ENCODE measurements around the gene XPNPEP2. TPM values are rescaled to one million over a fixed set of nuclear protein-coding genes. Genes with fewer than 3 reads are reported as not detected.
A peak's percentile ranks its signal among the peaks of the same experiment; 100 is the strongest.

XPNPEP2 gene
- total RNA-seq, 2 donors from 2014 or later = 11.9 to 22.6 TPM

DNA sequence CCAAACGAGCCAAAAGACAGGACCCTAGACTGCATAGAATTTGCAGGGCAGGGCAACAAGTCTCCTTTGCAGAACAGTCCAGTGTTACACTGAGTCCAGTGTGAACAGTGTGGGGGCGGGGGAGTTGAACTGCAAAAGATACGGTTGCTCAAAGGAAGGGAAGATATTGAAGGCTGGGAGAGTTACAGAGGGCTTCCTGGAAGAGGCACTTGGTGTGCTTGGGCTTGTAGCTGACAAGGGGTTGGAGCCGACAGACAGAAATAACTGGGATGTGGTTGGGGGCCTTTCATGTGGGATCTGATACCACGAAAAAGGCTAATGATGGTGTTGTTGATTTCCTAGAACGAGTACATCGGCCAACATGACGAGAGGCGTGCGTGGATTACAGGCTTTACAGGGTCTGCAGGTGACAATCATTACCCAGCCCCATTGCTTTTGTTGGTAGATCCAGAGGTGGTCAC lies 6.1 kb downstream of the XPNPEP2 start:
- intact Hi-C loops (cut with DNase I, micrococcal nuclease) = no loop called here
- ATAC-seq (no peak), DNase-seq (no peak)

DNA sequence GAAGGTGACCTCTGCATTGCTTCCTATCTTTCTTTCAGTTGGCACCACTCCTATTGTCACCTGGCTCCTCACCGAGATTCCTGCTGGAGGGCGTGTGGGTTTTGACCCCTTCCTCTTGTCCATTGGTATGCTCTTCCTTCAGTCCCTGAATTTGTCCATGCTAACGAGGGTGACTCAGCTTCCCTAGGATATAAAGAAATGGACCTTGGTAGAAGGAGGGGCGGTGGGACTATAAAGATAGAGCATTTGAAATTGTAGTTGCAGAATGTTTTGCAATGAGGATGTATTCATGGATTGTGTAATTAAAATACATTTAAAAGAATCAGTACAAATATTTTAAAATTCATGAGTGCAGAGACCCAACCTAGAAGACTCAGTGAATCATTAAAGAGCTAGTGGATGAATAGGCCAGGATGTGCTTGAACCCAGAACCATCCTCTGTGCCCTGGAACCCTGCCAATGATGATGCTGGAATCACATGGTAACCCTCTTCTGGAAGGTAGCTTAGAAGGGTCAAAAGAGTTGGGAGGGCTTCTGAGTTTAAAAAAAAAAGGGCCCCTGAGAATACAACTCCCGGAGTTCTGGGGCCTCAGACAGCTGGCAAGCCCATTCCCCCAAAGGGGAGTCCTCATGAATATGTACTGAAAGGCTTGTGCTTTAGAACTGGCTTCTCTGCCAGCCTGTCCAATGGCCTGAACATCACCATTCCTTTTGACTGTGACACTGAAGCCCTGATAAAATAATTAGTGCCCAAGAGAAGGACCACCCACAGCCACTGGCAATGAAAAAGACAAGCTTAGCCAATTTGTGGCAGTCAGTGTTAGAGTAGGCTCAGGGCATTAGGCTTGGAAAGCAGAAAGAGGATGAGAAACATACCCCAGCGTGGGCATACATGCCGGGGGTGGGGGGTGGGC lies 8.0 kb downstream of the XPNPEP2 start:
- ATAC-seq = peak; percentile 65
- intact Hi-C loops (cut with DNase I, micrococcal nuclease) = no loop called here
- no peak for DNase-seq

DNA sequence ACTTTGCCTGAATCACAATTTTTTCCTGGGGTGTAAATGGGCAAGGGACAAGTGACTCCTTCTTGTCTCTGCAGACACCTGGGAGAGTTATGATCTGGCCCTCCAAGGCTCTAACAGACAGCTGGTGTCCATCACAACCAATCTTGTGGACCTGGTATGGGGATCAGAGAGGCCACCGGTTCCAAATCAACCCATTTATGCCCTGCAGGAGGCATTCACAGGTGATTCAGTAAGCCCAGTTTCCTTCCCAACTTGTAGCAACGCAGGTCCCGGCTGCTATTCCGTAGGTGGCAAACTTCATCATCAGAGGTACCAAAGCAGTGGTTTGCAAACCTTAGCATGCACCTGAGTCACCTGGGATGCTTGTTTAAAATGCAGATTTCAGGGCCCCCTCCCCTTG lies 8.8 kb downstream of the XPNPEP2 start:
- DNase-seq = no peak
- intact Hi-C loops (cut with DNase I, micrococcal nuclease) = no loop called here
- ATAC-seq = no peak

DNA sequence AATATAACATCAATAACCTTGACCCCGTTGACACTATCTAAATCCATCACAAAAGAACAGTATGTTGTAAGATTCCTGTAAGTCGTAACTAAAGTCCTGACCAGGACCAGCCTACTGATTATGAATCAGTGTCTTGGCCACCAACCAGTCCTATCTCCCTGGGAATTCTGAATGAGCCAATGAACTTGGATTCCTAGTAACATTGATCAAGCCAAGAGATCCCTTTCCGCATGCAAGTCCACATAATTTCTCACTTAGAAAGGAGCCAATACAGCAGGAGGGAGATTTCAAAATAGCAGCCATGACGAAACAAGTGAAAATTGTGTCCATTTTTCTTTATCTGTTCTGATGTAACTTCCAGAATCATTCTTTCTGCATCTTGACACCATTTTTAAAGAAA lies 9.5 kb downstream of the XPNPEP2 start:
- no peak for DNase-seq
- ATAC-seq = no peak
- intact Hi-C loops (cut with DNase I, micrococcal nuclease) = no loop called here

DNA sequence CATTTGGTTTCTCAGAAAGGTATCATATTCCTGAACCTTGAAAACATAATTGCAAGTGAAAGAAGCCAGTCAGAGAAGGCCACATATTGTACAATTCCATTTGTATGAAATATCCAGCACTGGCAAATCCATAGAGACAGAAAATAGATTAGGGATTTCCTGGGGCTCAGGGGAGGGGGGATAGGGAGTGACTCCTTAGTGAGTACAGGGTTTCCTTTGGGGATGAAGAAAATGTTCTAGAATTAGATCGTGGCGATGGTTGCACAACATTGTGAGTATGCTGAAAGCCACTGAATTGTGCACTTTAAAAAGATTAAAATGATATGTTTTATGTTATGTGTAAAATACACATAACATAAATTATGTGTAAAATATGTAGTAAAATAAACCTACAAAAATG lies 10.3 kb downstream of the XPNPEP2 start:
- ATAC-seq = no peak
- intact Hi-C loops (cut with DNase I, micrococcal nuclease) = no loop called here
- no peak for DNase-seq

DNA sequence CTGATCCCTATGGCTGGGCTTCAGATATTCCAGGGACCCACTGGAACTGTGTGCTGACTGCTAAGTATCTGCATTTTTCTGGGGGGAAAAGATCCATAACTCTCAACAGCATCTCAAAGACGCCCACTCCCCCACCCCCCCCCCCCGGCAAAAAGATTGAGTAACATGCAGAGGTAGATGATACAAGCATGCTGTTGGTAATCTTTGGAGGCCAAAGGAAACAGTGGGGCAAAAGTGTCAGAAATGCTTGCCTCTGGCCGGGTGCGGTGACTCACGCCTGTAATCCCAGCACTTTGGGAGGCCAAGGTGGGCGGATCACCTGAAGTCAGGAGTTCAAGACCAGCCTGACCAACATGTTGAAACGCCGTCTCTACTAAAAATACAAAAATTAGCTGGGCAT lies 12.2 kb downstream of the XPNPEP2 start:
- ATAC-seq (no peak), DNase-seq (no peak)
- intact Hi-C loops (cut with DNase I, micrococcal nuclease) = no loop called here

DNA sequence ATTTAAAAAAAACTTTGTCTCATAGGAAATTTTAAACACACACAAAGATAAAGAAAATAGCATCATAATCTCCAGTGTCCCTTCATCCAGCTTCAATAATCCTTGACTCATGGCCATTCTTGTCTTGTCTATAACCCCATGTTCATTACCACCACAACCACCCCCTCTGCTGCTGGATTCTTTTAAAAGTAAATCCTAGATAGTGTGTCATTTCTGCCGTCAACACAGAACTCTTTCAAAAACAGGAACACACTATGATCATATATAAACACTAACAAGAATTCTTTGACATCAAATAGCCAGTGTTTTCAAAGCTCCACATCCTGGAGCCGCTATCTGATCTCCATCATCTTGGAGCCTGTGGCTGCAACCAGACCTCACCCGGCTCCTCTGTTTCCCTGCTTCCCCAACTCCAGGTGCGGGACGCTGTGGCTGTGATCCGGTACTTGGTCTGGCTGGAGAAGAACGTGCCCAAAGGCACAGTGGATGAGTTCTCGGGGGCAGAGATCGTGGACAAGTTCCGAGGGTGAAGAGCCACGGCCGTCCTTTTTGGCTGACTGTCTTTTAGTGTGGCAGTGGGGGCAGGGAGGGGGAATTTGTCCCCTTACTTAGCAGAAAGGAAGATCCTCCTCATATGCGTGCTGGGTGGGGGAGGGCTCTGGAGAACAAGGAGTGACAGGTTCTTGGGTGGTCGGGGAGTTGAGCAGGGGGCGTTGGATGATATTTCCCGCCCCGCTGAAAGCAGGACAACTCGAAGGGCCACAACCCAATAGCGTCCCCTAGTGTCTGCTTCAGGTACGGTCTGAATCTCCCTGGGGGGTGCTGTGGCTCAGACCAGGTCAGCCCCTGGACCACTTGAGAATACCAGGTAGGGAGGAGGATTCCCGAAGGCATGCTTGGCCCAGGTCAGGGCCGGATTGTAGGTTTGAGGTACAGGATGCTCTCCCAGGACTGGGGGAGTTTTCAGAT lies 15.6 kb downstream of the XPNPEP2 start:
- intact Hi-C loops (cut with DNase I, micrococcal nuclease) = no loop called here
- DNase-seq = no peak
- ATAC-seq = no peak

DNA sequence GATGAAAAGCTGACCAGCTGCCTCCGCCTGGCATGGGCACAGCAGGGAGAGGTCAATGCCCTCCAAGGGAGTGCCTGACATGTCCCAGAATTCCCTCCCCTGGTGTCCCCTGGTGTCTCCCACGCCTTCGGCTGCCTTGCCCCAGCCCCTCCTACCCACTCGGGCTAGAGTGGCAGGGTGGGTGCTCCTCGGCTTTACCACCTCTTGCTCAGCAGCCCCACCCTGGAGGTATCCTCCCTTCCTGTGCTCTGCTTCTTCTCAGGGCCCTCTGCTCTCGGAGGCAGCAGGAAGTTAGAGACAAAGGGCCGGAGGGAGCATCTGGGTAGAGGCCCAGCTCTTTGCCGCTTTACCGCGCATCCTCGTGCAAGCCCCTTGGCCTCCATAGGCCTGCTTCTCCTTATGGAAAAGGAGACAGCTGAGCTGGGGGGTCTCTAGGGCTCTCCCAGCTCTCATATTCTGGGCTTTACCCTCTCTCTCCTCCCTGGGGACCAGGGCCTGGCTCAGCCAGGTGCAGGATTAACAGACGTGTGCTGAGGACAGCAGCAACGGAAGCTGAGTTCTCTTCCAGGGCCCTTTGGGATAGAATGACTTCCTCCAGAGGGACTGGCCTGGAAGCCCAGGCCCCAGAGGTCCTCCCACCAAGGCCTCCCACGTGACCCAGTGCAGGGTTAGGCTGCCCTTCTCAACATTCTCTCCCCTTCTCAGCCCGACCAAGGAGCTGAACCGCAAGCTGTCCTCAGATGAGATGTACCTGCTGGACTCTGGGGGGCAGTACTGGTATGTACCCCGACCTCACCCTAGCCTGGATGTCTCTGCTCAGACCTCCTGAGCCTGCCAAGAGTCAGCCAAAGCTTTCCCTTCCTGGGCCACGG lies 17.2 kb downstream of the XPNPEP2 start:
- intact Hi-C loops (cut with DNase I, micrococcal nuclease) = no loop called here
- DNase-seq = no peak
- ATAC-seq = peak; percentile 16

DNA sequence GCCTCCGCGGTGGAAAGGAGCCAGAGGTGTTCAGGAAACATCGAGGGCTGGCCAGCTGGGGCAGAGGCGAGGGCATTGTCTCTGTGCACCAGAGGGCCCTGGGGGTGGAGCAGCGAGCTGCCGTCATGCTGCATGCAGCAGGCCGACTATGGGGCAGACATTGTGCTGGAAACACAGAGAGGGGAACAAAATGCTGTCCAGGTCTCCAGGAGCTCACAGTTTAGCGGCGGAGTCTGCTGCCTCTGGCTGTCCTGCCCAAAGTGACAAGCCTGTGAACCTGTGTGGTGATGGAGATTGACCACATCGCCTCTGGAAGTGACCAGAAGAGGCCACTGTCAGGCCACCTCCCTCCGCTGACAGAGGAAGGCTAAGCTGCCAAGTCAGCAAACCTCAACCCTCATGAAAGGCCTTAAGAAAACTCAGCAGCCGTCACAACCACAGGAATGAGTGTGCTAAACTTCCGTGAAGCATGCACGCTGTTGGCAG lies 20.8 kb downstream of the XPNPEP2 start:
- intact Hi-C loops (cut with DNase I, micrococcal nuclease) = no loop called here
- no peak for DNase-seq
- peak; percentile 26 for ATAC-seq

DNA sequence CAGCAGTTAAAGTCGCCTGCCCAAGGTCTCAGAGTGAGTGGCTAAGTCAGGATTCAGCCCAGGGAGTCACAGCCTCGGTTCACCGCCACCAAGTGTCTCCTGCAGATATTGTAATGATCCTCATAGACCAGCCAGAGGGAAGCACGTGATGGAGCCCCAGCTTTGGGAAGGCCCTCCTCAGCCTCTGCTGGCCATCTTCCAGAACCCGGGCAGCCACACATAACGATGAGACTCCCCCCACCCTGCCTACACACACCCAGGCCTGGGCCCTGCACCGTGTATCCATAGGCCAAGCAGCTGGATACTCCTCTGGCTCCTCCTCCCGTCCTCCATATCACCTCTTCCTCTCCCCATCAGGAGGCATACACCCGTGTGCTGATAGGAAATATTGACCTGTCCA lies 21.4 kb downstream of the XPNPEP2 start:
- DNase-seq (no peak), ATAC-seq (no peak)
- intact Hi-C loops (cut with DNase I, micrococcal nuclease) = no loop called here

DNA sequence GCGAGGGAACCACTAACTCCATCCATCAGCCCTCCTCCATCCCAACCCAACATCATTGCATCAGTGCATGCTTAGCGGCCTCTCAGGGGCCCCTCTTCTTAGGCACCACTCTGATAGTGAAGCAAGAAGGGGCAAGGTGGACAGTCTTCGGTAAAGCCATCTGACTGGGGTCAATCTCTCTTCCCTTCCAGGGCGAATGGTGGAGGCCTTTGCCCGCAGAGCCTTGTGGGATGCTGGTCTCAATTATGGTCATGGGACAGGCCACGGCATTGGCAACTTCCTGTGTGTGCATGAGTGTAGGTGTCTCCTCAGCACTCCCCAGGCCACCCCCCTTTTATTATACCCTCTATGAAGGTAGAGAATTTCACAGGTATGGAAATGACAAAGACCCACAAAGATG lies 22.2 kb downstream of the XPNPEP2 start:
- ATAC-seq (no peak), DNase-seq (no peak)
- intact Hi-C loops (cut with DNase I, micrococcal nuclease) = no loop called here

DNA sequence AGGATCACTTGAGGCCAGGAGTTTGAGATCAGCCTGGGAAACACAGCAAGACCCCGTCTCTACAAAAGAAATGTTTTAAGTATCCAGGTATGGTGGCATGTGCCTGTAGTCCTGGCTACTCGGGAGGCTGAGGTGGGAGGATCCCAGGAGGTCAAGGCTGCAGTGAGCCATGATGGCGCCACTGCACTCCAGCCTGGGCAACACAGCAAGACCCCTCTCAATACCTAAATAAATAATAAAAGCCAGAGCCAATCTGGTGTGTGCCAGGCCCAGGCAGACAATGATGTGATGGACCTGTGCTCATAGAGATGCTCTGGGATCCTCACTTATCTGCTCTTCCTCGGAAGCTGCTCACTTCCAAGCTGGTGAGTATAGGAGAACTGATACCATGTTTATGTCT lies 22.8 kb downstream of the XPNPEP2 start:
- intact Hi-C loops (cut with DNase I, micrococcal nuclease) = no loop called here
- DNase-seq (no peak), ATAC-seq (no peak)

DNA sequence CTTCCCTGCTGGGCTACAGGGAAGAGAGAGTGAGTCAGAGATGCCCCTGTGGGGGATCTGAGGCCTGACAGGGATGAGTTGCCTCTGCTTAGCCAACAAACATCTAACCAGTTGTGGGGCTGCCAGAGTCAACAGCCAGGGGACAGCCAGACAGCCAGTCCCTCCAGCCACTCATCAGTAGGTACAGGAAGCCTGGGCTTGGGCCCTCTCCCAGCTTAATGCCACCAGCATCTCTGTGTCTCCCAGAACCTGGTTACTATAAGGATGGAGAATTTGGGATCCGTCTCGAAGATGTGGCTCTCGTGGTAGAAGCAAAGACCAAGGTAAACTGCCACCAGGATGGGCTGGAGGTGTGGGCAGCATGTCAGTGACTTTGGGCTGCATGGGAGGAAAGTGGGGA lies 23.7 kb downstream of the XPNPEP2 start:
- no peak for DNase-seq
- intact Hi-C loops (cut with DNase I, micrococcal nuclease) = no loop called here
- ATAC-seq = no peak

DNA sequence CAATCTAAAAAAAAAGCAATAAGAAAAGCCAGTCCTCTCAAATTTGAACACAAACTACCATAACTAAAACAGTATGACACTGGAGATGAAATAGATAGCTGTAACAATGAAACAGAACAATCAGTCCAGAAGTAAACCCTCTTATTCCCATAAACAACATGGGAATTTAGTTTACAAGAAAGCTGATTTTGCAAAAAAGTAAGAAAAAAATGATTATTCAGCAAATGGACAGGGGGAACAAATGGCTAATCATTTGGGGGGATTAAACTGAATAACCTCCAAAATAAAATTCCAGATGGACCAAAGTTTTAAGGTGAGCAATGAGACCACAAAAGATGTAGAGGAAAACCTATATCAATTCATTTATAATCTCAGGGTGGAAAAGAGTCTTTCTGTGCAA lies 24.9 kb downstream of the XPNPEP2 start:
- intact Hi-C loops (cut with DNase I, micrococcal nuclease) = no loop called here
- ATAC-seq (no peak), DNase-seq (no peak)

DNA sequence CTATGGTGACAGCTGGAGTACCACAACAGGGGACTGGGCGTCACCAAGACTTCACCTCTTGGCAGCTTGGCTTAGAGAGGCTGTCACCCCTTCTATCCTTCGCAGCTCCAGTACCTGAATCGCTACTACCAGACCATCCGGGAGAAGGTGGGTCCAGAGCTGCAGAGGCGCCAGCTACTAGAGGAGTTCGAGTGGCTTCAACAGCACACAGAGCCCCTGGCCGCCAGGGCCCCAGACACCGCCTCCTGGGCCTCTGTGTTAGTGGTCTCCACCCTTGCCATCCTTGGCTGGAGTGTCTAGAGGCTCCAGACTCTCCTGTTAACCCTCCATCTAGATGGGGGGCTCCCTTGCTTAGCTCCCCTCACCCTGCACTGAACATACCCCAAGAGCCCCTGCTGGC lies 29.4 kb downstream of the XPNPEP2 start:
- intact Hi-C loops (cut with DNase I, micrococcal nuclease) = no loop called here
- no peak for ATAC-seq
- no peak for DNase-seq

DNA sequence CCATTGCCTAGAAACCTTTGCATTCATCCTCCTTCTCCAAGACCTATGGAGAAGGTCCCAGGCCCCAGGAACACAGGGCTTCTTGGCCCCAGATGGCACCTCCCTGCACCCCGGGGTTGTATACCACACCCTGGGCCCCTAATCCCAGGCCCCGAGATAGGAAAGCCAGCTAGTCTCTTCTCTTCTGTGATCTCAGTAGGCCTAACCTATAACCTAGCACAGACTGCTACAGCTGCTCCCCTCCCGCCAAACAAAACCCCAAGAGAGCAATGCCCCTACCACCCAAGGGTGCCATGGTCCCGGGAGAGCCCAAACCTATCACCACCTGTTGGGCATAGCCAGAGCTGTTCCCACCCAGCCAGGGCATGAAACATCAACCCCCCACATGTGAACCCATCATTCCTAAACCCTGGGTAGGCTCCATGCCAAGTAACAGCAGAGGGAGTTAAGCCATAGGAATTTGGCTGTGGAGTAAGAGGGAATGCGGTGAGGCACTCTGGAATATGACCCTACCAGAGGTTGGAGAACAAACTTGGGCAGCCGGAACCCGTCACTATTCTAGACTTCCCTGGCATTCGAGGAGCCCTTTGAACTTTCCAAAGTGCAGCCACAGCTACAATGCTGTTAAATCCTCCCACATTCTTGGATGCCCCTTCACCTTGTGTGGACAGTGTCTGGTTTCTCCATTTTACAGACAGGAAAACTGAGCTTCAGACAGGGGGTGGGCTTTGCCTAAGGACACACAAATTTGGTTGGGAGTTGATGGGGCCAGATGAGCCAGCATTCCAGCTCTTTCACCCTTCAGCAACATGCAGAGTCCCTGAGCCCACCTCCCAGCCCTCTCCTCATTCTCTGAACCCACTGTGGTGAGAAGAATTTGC lies 30.0 kb downstream of the XPNPEP2 start:
- ATAC-seq (no peak), DNase-seq (no peak)
- intact Hi-C loops (cut with DNase I, micrococcal nuclease) = no loop called here

DNA sequence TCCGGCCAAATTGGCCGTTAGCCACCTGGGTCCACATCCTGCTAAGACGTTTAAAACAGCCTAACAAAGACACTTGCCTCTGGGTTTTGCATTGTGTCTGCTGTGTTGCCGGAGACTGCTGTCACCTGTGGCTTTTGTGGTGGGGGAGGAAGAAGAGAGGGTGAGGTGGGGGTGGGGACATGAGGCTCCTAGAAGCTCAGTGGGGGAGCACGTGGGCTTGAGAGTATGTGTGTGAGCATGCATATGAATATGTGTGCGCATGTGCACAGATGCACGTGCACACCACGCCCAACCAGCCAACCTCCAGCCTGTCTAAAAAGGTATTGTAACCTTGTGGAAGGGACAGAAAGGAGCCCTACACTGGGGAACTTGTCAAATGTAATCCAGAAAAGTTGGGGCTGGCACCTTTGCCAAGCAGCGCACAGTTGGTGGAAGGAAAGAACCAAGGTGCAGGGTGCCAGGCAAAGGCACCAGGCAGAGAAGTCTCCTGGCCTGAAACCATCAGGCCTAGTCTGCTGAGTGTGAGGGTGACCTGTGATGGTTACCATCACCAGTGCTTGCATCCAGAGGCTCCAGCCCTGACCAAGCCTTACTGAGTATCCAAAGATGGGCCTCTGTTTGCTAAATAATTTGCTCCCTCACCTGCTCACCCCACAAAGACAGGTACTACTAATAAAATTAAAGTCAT lies 30.8 kb downstream of the XPNPEP2 start:
- peak; percentile 43 to 47 for DNase-seq
- intact Hi-C loops (cut with DNase I, micrococcal nuclease) = no loop called here
- peak; percentile 6 for ATAC-seq

Measured in left colon (tissue), 2 donors.